ENCODE measurements around the gene S100A14. TPM values are rescaled to one million over a fixed set of nuclear protein-coding genes. Genes with fewer than 3 reads are reported as not detected.

Gene S100A14
- total and polyA plus RNA-seq, 2 of the 13 experiments (the other 11 are each of a cell fraction or from before 2014, with no cell fraction given), result 1.4 to 7.7 TPM

DNA sequence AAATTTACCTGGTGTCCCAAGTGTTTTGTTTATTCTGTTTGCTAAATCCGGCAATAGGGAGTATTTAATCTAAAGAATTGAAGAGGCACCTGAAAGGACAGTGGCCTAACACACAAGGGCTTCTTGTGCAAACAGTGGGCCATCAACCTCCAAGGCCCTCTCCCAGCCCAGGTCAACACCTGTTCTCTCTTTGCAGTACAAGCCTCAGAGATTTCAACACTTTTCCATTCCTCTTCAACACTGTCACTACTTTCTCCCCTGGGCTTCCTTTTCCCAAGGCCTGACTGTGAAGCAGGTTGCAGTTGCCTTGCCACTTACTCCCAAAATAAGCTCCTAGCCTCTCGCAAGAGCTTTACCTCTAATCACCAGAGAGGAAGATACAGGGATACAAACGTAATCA lies 39.2 kb upstream of the S100A14 start (continued):
- TF ChIP-seq, protein P1, sequence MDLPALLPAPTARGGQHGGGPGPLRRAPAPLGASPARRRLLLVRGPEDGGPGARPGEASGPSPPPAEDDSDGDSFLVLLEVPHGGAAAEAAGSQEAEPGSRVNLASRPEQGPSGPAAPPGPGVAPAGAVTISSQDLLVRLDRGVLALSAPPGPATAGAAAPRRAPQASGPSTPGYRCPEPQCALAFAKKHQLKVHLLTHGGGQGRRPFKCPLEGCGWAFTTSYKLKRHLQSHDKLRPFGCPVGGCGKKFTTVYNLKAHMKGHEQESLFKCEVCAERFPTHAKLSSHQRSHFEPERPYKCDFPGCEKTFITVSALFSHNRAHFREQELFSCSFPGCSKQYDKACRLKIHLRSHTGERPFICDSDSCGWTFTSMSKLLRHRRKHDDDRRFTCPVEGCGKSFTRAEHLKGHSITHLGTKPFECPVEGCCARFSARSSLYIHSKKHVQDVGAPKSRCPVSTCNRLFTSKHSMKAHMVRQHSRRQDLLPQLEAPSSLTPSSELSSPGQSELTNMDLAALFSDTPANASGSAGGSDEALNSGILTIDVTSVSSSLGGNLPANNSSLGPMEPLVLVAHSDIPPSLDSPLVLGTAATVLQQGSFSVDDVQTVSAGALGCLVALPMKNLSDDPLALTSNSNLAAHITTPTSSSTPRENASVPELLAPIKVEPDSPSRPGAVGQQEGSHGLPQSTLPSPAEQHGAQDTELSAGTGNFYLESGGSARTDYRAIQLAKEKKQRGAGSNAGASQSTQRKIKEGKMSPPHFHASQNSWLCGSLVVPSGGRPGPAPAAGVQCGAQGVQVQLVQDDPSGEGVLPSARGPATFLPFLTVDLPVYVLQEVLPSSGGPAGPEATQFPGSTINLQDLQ (CRISPR knock-in tag; IDR thresholded peaks at IDR 0.05), result no peak
- TF ChIP-seq, protein P2, sequence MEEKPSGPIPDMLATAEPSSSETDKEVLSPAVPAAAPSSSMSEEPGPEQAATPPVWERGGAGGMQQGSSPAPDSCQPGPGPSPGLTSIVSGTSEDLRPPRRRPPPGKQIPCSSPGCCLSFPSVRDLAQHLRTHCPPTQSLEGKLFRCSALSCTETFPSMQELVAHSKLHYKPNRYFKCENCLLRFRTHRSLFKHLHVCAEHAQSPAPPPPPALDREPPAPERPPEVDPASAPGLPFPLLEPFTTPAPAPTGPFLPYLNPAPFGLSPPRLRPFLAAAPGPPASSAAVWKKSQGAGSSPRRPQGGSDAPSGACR (CRISPR knock-in tag; IDR thresholded peaks at IDR 0.05), result no peak
- TF ChIP-seq SIX4 (CRISPR knock-in tag; IDR thresholded peaks at IDR 0.05), result no peak
- no peak for TF ChIP-seq MXD4 (CRISPR knock-in tag; IDR thresholded peaks at IDR 0.05)
- TF ChIP-seq NR2C2 (CRISPR knock-in tag; IDR thresholded peaks at IDR 0.05; ENCODE audit: borderline replicate concordance), result no peak
- TF ChIP-seq, protein P3, sequence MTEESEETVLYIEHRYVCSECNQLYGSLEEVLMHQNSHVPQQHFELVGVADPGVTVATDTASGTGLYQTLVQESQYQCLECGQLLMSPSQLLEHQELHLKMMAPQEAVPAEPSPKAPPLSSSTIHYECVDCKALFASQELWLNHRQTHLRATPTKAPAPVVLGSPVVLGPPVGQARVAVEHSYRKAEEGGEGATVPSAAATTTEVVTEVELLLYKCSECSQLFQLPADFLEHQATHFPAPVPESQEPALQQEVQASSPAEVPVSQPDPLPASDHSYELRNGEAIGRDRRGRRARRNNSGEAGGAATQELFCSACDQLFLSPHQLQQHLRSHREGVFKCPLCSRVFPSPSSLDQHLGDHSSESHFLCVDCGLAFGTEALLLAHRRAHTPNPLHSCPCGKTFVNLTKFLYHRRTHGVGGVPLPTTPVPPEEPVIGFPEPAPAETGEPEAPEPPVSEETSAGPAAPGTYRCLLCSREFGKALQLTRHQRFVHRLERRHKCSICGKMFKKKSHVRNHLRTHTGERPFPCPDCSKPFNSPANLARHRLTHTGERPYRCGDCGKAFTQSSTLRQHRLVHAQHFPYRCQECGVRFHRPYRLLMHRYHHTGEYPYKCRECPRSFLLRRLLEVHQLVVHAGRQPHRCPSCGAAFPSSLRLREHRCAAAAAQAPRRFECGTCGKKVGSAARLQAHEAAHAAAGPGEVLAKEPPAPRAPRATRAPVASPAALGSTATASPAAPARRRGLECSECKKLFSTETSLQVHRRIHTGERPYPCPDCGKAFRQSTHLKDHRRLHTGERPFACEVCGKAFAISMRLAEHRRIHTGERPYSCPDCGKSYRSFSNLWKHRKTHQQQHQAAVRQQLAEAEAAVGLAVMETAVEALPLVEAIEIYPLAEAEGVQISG (CRISPR knock-in tag; IDR thresholded peaks at IDR 0.05), result no peak
- TF ChIP-seq, protein P4, sequence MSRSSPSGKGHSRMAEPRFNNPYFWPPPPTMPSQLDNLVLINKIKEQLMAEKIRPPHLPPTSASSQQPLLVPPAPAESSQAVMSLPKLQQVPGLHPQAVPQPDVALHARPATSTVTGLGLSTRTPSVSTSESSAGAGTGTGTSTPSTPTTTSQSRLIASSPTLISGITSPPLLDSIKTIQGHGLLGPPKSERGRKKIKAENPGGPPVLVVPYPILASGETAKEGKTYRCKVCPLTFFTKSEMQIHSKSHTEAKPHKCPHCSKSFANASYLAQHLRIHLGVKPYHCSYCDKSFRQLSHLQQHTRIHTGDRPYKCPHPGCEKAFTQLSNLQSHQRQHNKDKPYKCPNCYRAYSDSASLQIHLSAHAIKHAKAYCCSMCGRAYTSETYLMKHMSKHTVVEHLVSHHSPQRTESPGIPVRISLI (CRISPR knock-in tag; IDR thresholded peaks at IDR 0.05; ENCODE audit: borderline replicate concordance), result peak; percentile 35; the same call in 1 of the 2 replicates
- TF ChIP-seq, protein P5, sequence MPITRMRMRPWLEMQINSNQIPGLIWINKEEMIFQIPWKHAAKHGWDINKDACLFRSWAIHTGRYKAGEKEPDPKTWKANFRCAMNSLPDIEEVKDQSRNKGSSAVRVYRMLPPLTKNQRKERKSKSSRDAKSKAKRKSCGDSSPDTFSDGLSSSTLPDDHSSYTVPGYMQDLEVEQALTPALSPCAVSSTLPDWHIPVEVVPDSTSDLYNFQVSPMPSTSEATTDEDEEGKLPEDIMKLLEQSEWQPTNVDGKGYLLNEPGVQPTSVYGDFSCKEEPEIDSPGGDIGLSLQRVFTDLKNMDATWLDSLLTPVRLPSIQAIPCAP (CRISPR knock-in tag; IDR thresholded peaks at IDR 0.05; ENCODE audit: low read depth), result no peak
- TF ChIP-seq, protein P6, sequence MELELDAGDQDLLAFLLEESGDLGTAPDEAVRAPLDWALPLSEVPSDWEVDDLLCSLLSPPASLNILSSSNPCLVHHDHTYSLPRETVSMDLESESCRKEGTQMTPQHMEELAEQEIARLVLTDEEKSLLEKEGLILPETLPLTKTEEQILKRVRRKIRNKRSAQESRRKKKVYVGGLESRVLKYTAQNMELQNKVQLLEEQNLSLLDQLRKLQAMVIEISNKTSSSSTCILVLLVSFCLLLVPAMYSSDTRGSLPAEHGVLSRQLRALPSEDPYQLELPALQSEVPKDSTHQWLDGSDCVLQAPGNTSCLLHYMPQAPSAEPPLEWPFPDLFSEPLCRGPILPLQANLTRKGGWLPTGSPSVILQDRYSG (CRISPR knock-in tag; IDR thresholded peaks at IDR 0.05), result no peak
- TF ChIP-seq SOX13 (IDR thresholded peaks at IDR 0.05), result no peak
- TF ChIP-seq SOX13 (CRISPR knock-in tag; conservative IDR thresholded peaks at IDR 0.05 in 1 of 2, IDR thresholded peaks at IDR 0.05 in 1 of 2), result peak in 1 of 2 experiments; percentile 18; a peak in 1 of 4 replicates
- TF ChIP-seq ATRX (CRISPR knock-in tag; IDR thresholded peaks at IDR 0.05; ENCODE audit: borderline replicate concordance), result no peak
- no peak for TF ChIP-seq EED (CRISPR knock-in tag; IDR thresholded peaks at IDR 0.05)
- TF ChIP-seq, protein P7, sequence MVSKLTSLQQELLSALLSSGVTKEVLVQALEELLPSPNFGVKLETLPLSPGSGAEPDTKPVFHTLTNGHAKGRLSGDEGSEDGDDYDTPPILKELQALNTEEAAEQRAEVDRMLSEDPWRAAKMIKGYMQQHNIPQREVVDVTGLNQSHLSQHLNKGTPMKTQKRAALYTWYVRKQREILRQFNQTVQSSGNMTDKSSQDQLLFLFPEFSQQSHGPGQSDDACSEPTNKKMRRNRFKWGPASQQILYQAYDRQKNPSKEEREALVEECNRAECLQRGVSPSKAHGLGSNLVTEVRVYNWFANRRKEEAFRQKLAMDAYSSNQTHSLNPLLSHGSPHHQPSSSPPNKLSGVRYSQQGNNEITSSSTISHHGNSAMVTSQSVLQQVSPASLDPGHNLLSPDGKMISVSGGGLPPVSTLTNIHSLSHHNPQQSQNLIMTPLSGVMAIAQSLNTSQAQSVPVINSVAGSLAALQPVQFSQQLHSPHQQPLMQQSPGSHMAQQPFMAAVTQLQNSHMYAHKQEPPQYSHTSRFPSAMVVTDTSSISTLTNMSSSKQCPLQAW (CRISPR knock-in tag; IDR thresholded peaks at IDR 0.05), result no peak
- no peak for TF ChIP-seq ETV6 (CRISPR knock-in tag; conservative IDR thresholded peaks at IDR 0.05)
- TF ChIP-seq, protein P8, sequence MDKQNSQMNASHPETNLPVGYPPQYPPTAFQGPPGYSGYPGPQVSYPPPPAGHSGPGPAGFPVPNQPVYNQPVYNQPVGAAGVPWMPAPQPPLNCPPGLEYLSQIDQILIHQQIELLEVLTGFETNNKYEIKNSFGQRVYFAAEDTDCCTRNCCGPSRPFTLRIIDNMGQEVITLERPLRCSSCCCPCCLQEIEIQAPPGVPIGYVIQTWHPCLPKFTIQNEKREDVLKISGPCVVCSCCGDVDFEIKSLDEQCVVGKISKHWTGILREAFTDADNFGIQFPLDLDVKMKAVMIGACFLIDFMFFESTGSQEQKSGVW (CRISPR knock-in tag; IDR thresholded peaks at IDR 0.05; ENCODE audit: borderline replicate concordance), result no peak
- no peak for TF ChIP-seq ZNF878 (CRISPR knock-in tag; IDR thresholded peaks at IDR 0.05)
- TF ChIP-seq NFATC3 (CRISPR knock-in tag; IDR thresholded peaks at IDR 0.05), result no peak

Measured in HepG2 (cell line).